Osteoblast (primary cell): ENCODE results near the gene ARHGEF28. TPM values are rescaled to one million over a fixed set of nuclear protein-coding genes. Genes with fewer than 3 reads are reported as not detected.

Source experiments
- DNase-seq: peaks from one replicate; pipeline ENCODE4 v3.0.0; 2011; ENCODE audit warnings: low spot score, mixed read lengths; ENCODE audit not compliant: insufficient read length; ENCODE audit errors: missing footprints
- H2AFZ ChIP-seq: 2 replicates; pipeline ENCODE4 v1.6.0; 2011; ENCODE audit warnings: mild to moderate bottlenecking, low read length
- H3K27ac ChIP-seq: 2 replicates; pipeline ENCODE4 v1.5.1; 2011; ENCODE audit warnings: mild to moderate bottlenecking, low read depth, low read length, moderate library complexity
- H3K27me3 ChIP-seq: 2 replicates; pipeline ENCODE4 v1.6.0; 2012; ENCODE audit warnings: mild to moderate bottlenecking, control low read depth, inconsistent platforms, low read length, moderate library complexity; ENCODE audit not compliant: insufficient read depth
- H3K36me3 ChIP-seq: 2 replicates; pipeline ENCODE4 v1.5.1; 2011; ENCODE audit warnings: mild to moderate bottlenecking, low read length, control low read depth, moderate library complexity; ENCODE audit not compliant: insufficient read depth
- H3K4me1 ChIP-seq: 2 replicates; pipeline ENCODE4 v1.5.1; 2011; ENCODE audit warnings: mild to moderate bottlenecking, low read length, control low read depth, moderate library complexity; ENCODE audit not compliant: insufficient read depth
- H3K4me2 ChIP-seq: 2 replicates; pipeline ENCODE4 v1.6.0; 2011; ENCODE audit warnings: mild to moderate bottlenecking, low read length; ENCODE audit not compliant: insufficient read depth
- H3K4me3 ChIP-seq: fragments of 200-600 bp; sonication (generic); 3 replicates; pipeline ENCODE4 v1.5.1; 2012; ENCODE audit warnings: mild to moderate bottlenecking, low read length, inconsistent platforms; ENCODE audit not compliant: insufficient read depth
- H3K79me2 ChIP-seq: 2 replicates; pipeline ENCODE4 v1.6.0; 2012; ENCODE audit warnings: mild to moderate bottlenecking, low read length, control low read depth, inconsistent platforms; ENCODE audit not compliant: insufficient read depth
- H3K9me3 ChIP-seq: 2 replicates; pipeline ENCODE4 v1.5.1; 2011; ENCODE audit warnings: low read depth, low read length, control low read depth
- H4K20me1 ChIP-seq: 2 replicates; pipeline ENCODE4 v1.6.0; 2012; ENCODE audit warnings: mild to moderate bottlenecking, low read length, control low read depth; ENCODE audit not compliant: insufficient read depth
- CTCF ChIP-seq: IDR thresholded peaks from 2 replicates; pipeline ENCODE4 v1.5.1; 2011; ENCODE audit warnings: mild to moderate bottlenecking, low read depth, low read length, moderate library complexity; ENCODE audit errors: extremely low read depth
- total RNA-seq: library from RNA; depleted of rRNA; stranded (reverse); fragments of >200 nt; gene quantifications from 2 replicates; pipeline ENCODE4 v1.2.3, GENCODE V29; 2012

Gene ARHGEF28
- total RNA-seq, 1 donor: 64.4 TPM

DNA sequence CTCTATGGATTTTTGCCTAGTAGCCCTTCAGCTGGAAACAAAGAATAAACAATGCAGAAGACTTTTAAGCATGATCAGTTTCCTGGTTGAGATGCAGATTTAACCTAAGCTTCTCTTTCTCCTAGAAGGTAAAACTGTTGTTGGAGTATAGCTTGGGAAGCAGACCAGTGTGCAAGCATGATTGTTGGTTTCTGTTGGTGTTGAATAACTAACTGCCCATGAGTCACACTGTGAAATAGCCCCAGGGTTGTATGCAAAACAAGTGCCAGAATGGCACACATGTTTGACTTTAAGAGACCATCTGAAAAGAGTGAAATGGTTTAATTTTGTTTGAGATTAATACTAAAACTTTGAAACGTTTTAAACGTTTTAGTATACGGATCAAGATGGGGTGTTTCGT lies 227.1 kb downstream of the ARHGEF28 start:
- no peak overlapping the region for H3K4me2 ChIP-seq
- TF ChIP-seq CTCF: no peak
- H4K20me1 ChIP-seq: no peaks in the 10 kb centered on the region
- H3K4me1 ChIP-seq: no peaks in the 10 kb centered on the region
- no peaks in the 10 kb centered on the region for H3K9me3 ChIP-seq
- DNase-seq: no peak
- no peak overlapping the region for H3K27ac ChIP-seq
- no peaks in the 10 kb centered on the region for H3K79me2 ChIP-seq
- no peaks in the 10 kb centered on the region for H3K27me3 ChIP-seq
- peaks cover 3% of the 10 kb centered on the region for H3K36me3 ChIP-seq
- no peak overlapping the region for H2AFZ ChIP-seq
- no peak overlapping the region for H3K4me3 ChIP-seq

DNA sequence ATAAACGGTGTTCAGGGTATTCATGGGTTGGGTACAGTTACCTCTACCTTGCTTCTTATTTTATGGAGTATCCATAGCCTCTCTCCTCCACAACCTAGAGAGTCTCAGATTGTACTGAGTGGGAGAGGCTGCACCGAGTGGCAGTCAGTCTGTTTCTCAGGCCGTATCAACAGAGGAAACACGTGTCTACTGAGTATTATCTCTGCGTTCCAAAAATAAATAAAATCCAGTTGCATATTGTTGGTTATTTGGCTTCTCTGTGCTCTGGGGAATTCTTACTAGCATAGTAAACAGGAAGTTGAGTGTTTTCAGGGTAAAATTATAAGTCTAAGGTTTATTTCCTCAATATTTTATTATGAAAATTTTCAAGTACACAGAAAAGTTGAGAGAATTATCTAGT lies 231.0 kb downstream of the ARHGEF28 start:
- Histone ChIP-seq H4K20me1 (no peaks in the 10 kb centered on the region), H2AFZ (no peak overlapping the region), H3K27me3 (no peaks in the 10 kb centered on the region), H3K27ac (no peak overlapping the region), H3K79me2 (no peaks in the 10 kb centered on the region), H3K4me2 (no peak overlapping the region), H3K36me3 (peaks cover 4% of the 10 kb centered on the region), H3K9me3 (no peaks in the 10 kb centered on the region), H3K4me1 (peaks cover 3% of the 10 kb centered on the region), H3K4me3 (no peak overlapping the region)
- no peak for DNase-seq
- no peak for TF ChIP-seq CTCF

- H3K9me3 ChIP-seq: no peaks in the 10 kb centered on the region
- H4K20me1 ChIP-seq: no peaks in the 10 kb centered on the region
- H3K4me1 ChIP-seq: peaks cover 4% of the 10 kb centered on the region
- no peaks in the 10 kb centered on the region for H3K79me2 ChIP-seq
- no peak overlapping the region for H2AFZ ChIP-seq
- TF ChIP-seq CTCF: no peak
- H3K27ac ChIP-seq: no peak overlapping the region
- no peak overlapping the region for H3K4me3 ChIP-seq
- DNase-seq: no peak
- peaks cover 4% of the 10 kb centered on the region for H3K36me3 ChIP-seq
- no peak overlapping the region for H3K4me2 ChIP-seq
- no peaks in the 10 kb centered on the region for H3K27me3 ChIP-seq
Observed at GRCh38 chr5:73857446-73857845, 231.4 kb downstream of the ARHGEF28 start.

- H3K4me1 ChIP-seq: peaks cover 4% of the 10 kb centered on the region
- H2AFZ ChIP-seq: no peak overlapping the region
- no peak overlapping the region for H3K4me2 ChIP-seq
- H4K20me1 ChIP-seq: no peaks in the 10 kb centered on the region
- H3K79me2 ChIP-seq: no peaks in the 10 kb centered on the region
- H3K27ac ChIP-seq: no peak overlapping the region
- TF ChIP-seq CTCF: no peak
- H3K36me3 ChIP-seq: peaks cover 4% of the 10 kb centered on the region
- H3K4me3 ChIP-seq: no peak overlapping the region
- no peak for DNase-seq
- H3K27me3 ChIP-seq: no peaks in the 10 kb centered on the region
- no peaks in the 10 kb centered on the region for H3K9me3 ChIP-seq
Observed at GRCh38 chr5:73858054-73858453, 232.1 kb downstream of the ARHGEF28 start.
